CD14-positive monocyte (primary cell): ENCODE data around the gene BACH2. TPM values are rescaled to one million over a fixed set of nuclear protein-coding genes. Genes with fewer than 3 reads are reported as not detected.

Source experiments
- DNase-seq, 3 donors: peaks; one replicate each; pipeline ENCODE4 v3.0.0-alpha.2; 2011 to 2022
- H2AFZ ChIP-seq: 2 replicates; pipeline ENCODE4 v1.6.0; 2012; ENCODE audit warnings: mild to moderate bottlenecking, low read depth, low read length, inconsistent platforms; ENCODE audit not compliant: insufficient read depth, poor library complexity, severe bottlenecking
- H3K27ac ChIP-seq, 2 donors: 1 replicate in 1 of 2; 2 replicates in 1 of 2; pipeline ENCODE4 v1.5.1; 2012 to 2013; ENCODE audit warnings: low read length in 2 of 2, control low read depth in 1 of 2, inconsistent platforms in 1 of 2, low read depth in 1 of 2, mild to moderate bottlenecking in 1 of 2
- H3K27me3 ChIP-seq, 2 donors: one replicate each; pipeline versions ENCODE4 v1.6.0 to v1.6.1; 2011 to 2013; ENCODE audit warnings: low read length in 2 of 2; ENCODE audit not compliant: control insufficient read depth in 2 of 2, insufficient read depth in 2 of 2
- H3K36me3 ChIP-seq, 2 donors: replicated peaks in 1 of 2; 1 replicate in 1 of 2; 2 replicates in 1 of 2; pipeline versions ENCODE4 v1.5.1 to v1.6.1; 2012 to 2013; ENCODE audit warnings: low read length in 2 of 2, control low read depth in 1 of 2, inconsistent platforms in 1 of 2, mild to moderate bottlenecking in 1 of 2; ENCODE audit not compliant: insufficient read depth in 2 of 2, control insufficient read depth in 1 of 2
- H3K4me1 ChIP-seq, 2 donors: 1 replicate in 1 of 2; 2 replicates in 1 of 2; pipeline versions ENCODE4 v1.5.1 to v1.6.1; 2012 to 2013; ENCODE audit warnings: low read length in 2 of 2, control low read depth in 1 of 2, inconsistent platforms in 1 of 2, mild to moderate bottlenecking in 1 of 2, moderate library complexity in 1 of 2; ENCODE audit not compliant: insufficient read depth in 2 of 2, control insufficient read depth in 1 of 2
- H3K4me2 ChIP-seq: replicated peaks from 2 replicates; pipeline ENCODE3; 2012; ENCODE audit warnings: low read length, moderate library complexity, mild to moderate bottlenecking; ENCODE audit not compliant: poor library complexity, severe bottlenecking; ENCODE audit errors: extremely low read depth
- H3K4me3 ChIP-seq, 3 experiments: fragments of 200-600 bp in 1 of 3; sonication (generic) in 1 of 3; replicated peaks in 1 of 3; 1 replicate in 2 of 3; 2 replicates in 1 of 3; pipeline ENCODE4 v1.5.1; 2011 to 2013; ENCODE audit warnings: low read length in 3 of 3, mild to moderate bottlenecking in 3 of 3, control low read depth in 2 of 3, low read depth in 2 of 3, inconsistent platforms in 1 of 3, moderate library complexity in 1 of 3
- H3K79me2 ChIP-seq: 2 replicates; pipeline ENCODE4 v1.6.0; 2012; ENCODE audit warnings: mild to moderate bottlenecking, control low read depth, inconsistent platforms, low read length, moderate library complexity; ENCODE audit not compliant: insufficient read depth
- H3K9ac ChIP-seq: 2 replicates; pipeline ENCODE4 v1.6.0; 2017; ENCODE audit warnings: low read length, mild to moderate bottlenecking; ENCODE audit not compliant: insufficient read depth, poor library complexity, severe bottlenecking
- H3K9me3 ChIP-seq, 2 donors: replicated peaks in 1 of 2; 1 replicate in 1 of 2; 2 replicates in 1 of 2; pipeline versions ENCODE4 v1.5.1 to v1.6.1; 2012 to 2013; ENCODE audit warnings: low read length in 2 of 2, control low read depth in 1 of 2; ENCODE audit not compliant: control insufficient read depth in 1 of 2, insufficient read depth in 1 of 2
- H4K20me1 ChIP-seq: 2 replicates; pipeline ENCODE4 v1.6.0; 2012; ENCODE audit warnings: mild to moderate bottlenecking, low read length, control low read depth, moderate library complexity; ENCODE audit not compliant: insufficient read depth
- H3K27ac Mint-ChIP-seq, 7 donors: one replicate each; pipeline ENCODE4 v1.8.0; 2020; ENCODE audit warnings: mild to moderate bottlenecking in 7 of 7, mixed read lengths in 7 of 7, moderate library complexity in 6 of 7, inconsistent platforms in 2 of 7
- H3K27me3 Mint-ChIP-seq, 3 donors: one replicate each; pipeline ENCODE4 v1.8.0; 2021 to 2022; ENCODE audit warnings: low read depth in 3 of 3, mild to moderate bottlenecking in 3 of 3, mixed read lengths in 3 of 3, moderate library complexity in 3 of 3, inconsistent platforms in 1 of 3
- H3K36me3 Mint-ChIP-seq, 2 donors: one replicate each; pipeline ENCODE4 v1.8.0; 2020; ENCODE audit warnings: mixed read lengths in 2 of 2, inconsistent platforms in 1 of 2, mild to moderate bottlenecking in 1 of 2
- H3K4me1 Mint-ChIP-seq: one replicate; pipeline ENCODE4 v1.8.0; 2020; ENCODE audit warnings: mild to moderate bottlenecking, mixed read lengths
- H3K4me3 Mint-ChIP-seq, 2 donors: one replicate each; pipeline ENCODE4 v1.8.0; 2020; ENCODE audit warnings: mild to moderate bottlenecking in 2 of 2, mixed read lengths in 2 of 2, moderate library complexity in 1 of 2
- H3K9me3 Mint-ChIP-seq, 7 donors: one replicate each; pipeline ENCODE4 v1.8.0; 2020 to 2022; ENCODE audit warnings: mixed read lengths in 7 of 7, mild to moderate bottlenecking in 6 of 7, moderate library complexity in 6 of 7, inconsistent platforms in 2 of 7
- WGBS: methylation state at CpG from one replicate; pipeline ENCODE4 v1.1.5; 2013; ENCODE audit warnings: missing lambda C conversion rate; ENCODE audit not compliant: insufficient coverage; 5-methylcytosine and 5-hydroxymethylcytosine counted together
- intact Hi-C, 2 donors: fragments of 100-400 bp; cut with micrococcal nuclease; formaldehyde crosslinking; loops; one replicate each; pipeline versions ENCODE4 v1.15.0 to v1.15.1; 2023
- polyA plus RNA-seq, 3 donors: library from polyadenylated mRNA; depleted of rRNA in 1 of 3; unstranded in 2 of 3; stranded (reverse) in 1 of 3; fragments of 300-500 nt in 2 of 3; fragments of >200 nt in 1 of 3; fragmentation: Illumina TruSeq in 2 of 3; gene quantifications; 1 replicate in 2 of 3; 2 replicates in 1 of 3; pipeline ENCODE4 v1.2.3, GENCODE V29; 2012 to 2021
- TF ChIP-seq, protein P1 (sequence below): fragments of 200-600 bp; IDR thresholded peaks from one replicate; pipeline ENCODE4 v1.8.0; 2022; ENCODE audit warnings: antibody characterized with exemption, mild to moderate bottlenecking

BACH2 gene
- polyA plus RNA-seq, 3 donors = 0.04 to 0.09 (median 0.05) TPM

GRCh38 chr6:90107771-90108282 is 188.8 kb downstream of the BACH2 start:
- H3K27me3 Mint-ChIP-seq = no peaks in the 10 kb centered on the region
- WGBS = no CpG with 5 or more reads among the region's 3 CpGs
- H3K27me3 ChIP-seq = no peaks in the 10 kb centered on the region
- no peak overlapping the region for H3K4me3 Mint-ChIP-seq
- H3K9me3 ChIP-seq = no peaks in the 10 kb centered on the region
- H3K4me3 ChIP-seq = no peak overlapping the region
- no peaks in the 10 kb centered on the region for H3K79me2 ChIP-seq
- H3K4me1 ChIP-seq = peaks cover 50 to 51% of the 10 kb centered on the region in 2 donors
- TF ChIP-seq, protein P1, sequence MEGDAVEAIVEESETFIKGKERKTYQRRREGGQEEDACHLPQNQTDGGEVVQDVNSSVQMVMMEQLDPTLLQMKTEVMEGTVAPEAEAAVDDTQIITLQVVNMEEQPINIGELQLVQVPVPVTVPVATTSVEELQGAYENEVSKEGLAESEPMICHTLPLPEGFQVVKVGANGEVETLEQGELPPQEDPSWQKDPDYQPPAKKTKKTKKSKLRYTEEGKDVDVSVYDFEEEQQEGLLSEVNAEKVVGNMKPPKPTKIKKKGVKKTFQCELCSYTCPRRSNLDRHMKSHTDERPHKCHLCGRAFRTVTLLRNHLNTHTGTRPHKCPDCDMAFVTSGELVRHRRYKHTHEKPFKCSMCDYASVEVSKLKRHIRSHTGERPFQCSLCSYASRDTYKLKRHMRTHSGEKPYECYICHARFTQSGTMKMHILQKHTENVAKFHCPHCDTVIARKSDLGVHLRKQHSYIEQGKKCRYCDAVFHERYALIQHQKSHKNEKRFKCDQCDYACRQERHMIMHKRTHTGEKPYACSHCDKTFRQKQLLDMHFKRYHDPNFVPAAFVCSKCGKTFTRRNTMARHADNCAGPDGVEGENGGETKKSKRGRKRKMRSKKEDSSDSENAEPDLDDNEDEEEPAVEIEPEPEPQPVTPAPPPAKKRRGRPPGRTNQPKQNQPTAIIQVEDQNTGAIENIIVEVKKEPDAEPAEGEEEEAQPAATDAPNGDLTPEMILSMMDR = no peak
- H3K9ac ChIP-seq = no peak overlapping the region
- no peaks in the 10 kb centered on the region for H3K36me3 ChIP-seq
- peaks cover 0 to 6% (median 1%) of the 10 kb centered on the region in 7 donors for H3K9me3 Mint-ChIP-seq
- DNase-seq = peak in 1 of 3 donors; percentile 37
- peaks cover 0 to 6% of the 10 kb centered on the region in 2 donors for H3K36me3 Mint-ChIP-seq
- H3K4me2 ChIP-seq = no peak overlapping the region
- no peak overlapping the region for H3K27ac ChIP-seq
- H3K4me1 Mint-ChIP-seq = peaks cover 61% of the 10 kb centered on the region
- intact Hi-C loops = loop anchor here in 1 of 2 donors (10.0 kb wide), 1 partner anchor 763 kb away; no protein-coding TSS in a partner anchor
- H3K27ac Mint-ChIP-seq = peak overlapping the region in 3 of 7 donors; percentile 17 to 92 (median 57)
- H4K20me1 ChIP-seq = no peaks in the 10 kb centered on the region
- H2AFZ ChIP-seq = no peak overlapping the region

DNA sequence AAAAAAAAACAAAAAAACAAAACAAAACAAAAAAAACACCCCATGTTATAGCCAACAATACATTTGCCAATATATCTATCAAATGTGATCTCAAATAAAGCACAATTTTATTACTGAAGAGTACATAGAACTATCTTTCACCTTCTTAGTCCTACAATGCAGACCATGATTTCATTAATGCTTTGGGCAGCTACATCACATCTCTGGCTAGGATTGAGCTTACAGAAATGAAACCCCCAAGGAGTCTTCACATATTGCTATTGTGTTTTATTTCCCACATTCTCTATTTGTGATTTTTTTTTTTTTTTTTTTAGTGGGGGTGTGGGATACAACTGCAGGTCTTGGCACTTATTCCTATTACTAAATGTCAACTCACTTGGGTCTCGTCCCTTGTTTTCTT is 189.3 kb downstream of the BACH2 start:
- H3K4me1 ChIP-seq = peaks cover 51 to 53% of the 10 kb centered on the region in 2 donors
- H3K79me2 ChIP-seq = no peaks in the 10 kb centered on the region
- Mint-ChIP-seq H3K27me3 (no peaks in the 10 kb centered on the region), H3K36me3 (peaks cover 0 to 6% of the 10 kb centered on the region in 2 donors), H3K4me3 (no peak overlapping the region), H3K27ac (peak overlapping the region in 3 of 7 donors; percentile 57 to 92 (median 82)), H3K9me3 (peaks cover 0 to 3% (median under 1%) of the 10 kb centered on the region in 7 donors), H3K4me1 (peaks cover 63% of the 10 kb centered on the region)
- H3K4me2 ChIP-seq = no peak overlapping the region
- no peak for DNase-seq
- H4K20me1 ChIP-seq = no peaks in the 10 kb centered on the region
- no peaks in the 10 kb centered on the region for H3K36me3 ChIP-seq
- H2AFZ ChIP-seq = no peak overlapping the region
- H3K27ac ChIP-seq = no peak overlapping the region
- no peak overlapping the region for H3K4me3 ChIP-seq
- no peaks in the 10 kb centered on the region for H3K9me3 ChIP-seq
- TF ChIP-seq, protein P1 = no peak
- H3K27me3 ChIP-seq = no peaks in the 10 kb centered on the region
- intact Hi-C loops = loop anchor here in 1 of 2 donors (10.0 kb wide), 1 partner anchor 763 kb away; no protein-coding TSS in a partner anchor
- H3K9ac ChIP-seq = no peak overlapping the region
- WGBS = no CpG with 5 or more reads among the region's 1 CpG
